NCI-H748 (cell line): Measurements from ENCODE around the gene FAHD1.

Source experiments
- DNase-seq: peaks from one replicate; lab custom pipeline; 2025; ENCODE audit not compliant: unreplicated experiment; lab: John Stamatoyannopoulos, UW

Gene FAHD1

DNA sequence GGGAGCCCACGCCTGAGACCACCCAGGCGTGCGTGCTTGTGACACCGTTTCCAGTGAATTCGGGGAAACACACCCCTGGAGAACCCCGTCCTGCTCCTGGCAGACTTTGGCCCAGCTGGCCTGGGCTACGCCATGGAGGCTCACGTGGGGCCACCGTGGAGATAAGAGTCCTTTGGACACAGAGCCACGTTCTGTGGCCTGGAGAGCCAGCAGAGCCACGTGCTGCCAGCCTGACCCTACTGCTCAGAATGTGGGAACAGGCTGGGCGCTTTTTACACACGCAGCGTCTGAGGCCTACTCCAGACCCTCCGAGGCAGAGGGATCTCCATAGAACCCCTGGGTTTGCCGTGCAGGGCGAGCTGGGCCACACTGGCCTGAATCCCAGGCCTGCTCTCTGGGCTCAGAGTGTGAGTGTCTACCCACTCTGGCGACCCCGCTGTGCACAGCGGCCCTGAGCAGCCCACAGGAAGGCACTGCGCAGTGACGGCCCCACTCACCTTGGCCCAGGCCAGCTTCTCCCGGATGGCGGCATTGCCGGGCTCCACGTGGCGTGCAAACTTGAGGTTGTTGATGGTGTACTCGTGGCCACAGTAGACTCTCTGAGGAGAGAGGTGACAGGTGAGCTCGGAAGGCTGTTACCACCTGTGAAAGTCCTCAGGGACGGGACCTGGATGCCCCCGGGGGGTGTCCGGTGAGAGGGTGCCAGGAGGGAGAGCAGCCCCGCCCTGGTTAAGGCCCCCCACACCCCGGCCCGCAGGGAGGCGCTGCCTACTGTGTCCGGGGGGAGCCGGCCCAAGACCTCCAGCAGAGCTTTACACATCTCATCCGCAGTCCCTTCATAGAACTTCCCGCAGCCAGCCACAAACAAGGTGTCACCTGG, 10.4 kb upstream of the FAHD1 start:
- DNase-seq, result no peak

DNA sequence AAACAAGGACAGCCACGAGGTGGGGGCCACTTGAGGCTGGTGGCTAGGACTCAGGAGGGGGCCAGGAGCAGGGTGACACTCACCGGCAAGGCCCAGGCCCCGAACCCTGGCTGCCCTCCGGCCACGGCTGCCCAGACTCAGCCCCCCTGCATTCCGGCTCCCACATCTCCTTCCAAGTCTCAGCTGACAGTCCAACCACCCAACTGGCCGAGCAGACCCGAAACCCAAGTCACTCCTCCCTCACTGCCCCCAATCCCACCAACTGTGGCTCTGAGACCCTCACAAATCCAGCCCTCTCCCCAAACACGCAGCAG, 9.8 kb upstream of the FAHD1 start:
- no peak for DNase-seq

DNA sequence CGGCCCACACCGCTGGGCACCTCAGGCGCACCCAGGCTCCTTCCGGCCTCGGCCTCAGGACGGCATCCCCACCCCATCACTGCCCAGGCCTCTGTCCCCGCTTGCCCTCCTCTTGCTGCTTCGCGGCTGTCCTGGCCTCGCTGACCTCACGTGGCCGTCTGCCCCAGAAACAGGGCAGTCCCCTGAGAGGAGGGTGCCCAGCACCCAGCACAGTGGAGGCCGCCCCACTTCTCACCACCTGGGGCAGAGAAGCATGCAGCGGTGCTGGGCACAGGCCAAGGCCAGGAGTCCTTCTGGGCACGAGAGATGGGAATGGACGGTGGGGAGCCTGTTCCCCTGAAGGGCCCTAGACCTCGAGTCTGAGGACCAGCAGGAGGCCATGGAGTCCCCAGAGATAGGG, 9.3 kb upstream of the FAHD1 start:
- no peak for DNase-seq

GRCh38 chr16:1818204-1818872, 8.7 kb upstream of the FAHD1 start:
- DNase-seq, result no peak

- DNase-seq, result no peak
Observed at GRCh38 chr16:1818873-1819525, 8.0 kb upstream of the FAHD1 start.

DNA sequence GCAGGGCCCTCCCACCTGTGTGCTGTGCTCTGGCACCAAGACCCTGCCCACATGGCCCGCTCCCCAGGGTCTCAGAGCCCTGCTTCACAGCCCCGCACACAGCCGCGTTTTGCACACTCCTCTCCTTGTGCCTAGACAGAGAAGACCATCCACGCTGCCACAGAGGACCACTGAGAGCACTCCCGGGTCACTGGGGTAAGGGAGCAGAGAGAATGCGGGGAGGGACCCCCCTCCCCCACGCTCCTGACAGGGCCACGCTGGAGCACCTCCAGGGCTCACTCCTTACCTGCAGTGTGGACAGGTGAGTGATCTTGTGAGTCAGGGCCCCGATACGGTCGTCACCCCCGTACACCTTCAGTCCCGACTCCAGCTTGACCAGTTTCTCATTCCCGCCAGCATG, 7.4 kb upstream of the FAHD1 start:
- no peak for DNase-seq

DNA sequence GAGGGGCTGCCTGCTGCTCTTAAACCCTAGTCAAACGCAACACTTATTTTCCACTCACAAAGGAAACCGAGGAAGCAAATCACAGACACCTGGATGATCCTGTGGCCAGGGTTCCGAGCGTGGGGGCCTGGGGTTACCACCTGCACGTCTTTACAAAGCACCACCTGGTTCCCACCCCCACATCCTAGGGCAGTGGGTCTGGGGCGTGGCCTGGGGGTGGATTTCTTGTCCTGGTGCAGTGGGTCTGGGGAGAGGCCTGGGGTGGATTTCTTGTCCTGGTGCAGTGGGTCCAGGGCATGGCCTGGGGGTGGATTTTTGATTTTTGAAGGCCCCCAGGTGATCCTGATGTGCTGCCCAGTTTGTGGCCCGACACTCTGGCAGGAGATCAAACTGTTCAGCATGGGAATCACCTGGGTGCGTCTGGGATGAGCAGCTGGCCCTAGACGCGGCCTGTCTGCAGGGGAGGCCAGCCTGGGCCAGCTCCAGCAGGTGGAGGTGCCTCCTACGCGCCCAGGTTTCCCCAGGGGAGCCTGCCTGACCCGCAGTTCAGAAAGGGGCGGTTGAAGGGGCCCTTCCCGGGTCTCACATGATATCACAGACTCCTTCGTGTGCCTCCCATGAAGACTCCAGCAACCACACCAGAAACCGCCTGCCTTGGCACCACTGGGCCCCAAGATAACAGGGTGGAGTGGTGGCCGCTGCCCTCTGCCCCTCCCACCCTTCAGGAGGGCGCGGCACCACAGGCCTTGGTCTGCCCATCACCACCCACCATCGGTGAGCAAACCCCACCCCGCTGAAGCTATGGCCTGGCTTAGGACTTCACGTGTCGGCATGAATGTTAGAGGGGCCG, 6.7 kb upstream of the FAHD1 start:
- no peak for DNase-seq

- DNase-seq, result no peak
Observed at GRCh38 chr16:1820946-1821290, 6.1 kb upstream of the FAHD1 start.

- no peak for DNase-seq
Observed at GRCh38 chr16:1821861-1822611, 5.0 kb upstream of the FAHD1 start.

GRCh38 chr16:1822801-1823200, 4.2 kb upstream of the FAHD1 start:
- no peak for DNase-seq

GRCh38 chr16:1823821-1824220, 3.2 kb upstream of the FAHD1 start:
- no peak for DNase-seq

GRCh38 chr16:1825381-1825863, 1.6 kb upstream of the FAHD1 start:
- no peak for DNase-seq

DNA sequence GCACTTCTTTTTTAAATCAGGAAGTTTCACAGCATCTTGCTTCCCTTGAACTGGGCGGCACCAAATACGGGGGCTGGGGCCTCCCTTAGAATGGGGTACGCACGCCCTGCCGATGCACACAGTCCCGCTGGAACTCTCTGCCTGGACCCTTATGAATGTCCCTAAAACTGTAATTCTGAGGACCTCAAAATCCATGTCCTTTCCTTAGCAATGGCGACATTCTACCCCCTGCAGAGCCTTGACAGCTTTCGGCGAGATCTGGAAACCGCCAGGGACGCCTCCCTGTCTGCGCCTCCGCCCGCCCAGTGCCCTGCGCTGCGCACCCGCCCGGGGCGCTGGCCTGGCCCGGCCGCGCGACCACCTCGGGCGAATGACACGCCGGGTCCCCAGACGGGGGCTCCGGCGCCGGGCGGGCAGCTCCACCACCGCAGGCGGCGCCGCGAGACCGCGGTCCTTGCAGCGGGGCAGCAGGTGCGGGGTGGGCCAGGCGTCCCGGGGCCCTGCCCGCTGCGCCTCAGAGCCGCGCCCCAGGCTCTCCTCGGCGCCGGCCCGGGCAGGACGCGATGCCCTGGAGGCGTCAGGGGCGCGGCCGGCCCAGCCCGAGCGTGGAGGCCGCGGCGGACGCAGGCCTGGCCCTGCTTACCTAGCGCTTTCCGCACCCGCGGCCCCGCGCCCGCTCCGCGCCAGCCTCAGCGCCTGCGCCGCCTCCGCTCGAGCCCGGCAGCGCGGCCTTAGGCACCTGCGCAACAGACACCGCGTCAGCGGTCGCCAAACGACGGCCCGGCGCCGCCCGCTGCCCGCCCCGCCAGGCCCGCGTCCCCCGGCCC, 929 bp upstream of the FAHD1 start:
- DNase-seq, result peak; percentile 71

DNA sequence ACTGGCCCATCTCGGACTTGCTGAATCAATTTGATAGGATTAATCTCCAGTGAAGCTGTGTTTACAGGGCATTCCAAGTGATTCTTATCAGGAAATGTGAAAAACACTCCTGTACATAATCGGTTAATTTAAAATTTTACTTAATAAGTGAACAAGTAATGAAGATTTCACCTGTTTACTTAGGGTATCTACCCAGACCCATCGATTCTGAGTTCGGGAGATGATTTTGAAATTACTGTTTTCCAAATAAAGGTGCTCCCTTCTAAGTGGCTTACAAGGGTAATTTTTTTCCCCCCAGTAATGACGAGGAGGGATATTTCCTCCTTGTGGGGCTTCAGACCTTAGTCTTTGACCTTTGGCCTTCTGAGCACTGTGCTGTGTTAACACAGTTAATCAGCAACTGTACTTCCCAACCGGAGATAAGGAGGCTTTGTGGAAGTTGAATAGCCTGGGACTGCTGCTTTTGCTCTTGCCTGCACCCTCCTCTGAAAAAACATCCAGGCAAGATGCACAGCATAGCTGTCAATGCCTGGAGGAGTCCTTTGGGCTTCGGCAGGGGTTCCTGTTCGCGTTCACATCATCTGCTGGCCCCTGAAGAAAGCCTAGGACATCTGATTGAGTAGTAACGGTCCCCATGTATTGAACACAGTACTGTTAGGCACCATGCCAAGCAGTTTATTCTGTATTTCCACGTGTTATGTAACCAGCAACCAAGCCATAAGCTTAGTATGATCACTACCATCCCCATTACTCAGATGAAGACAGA, 1.8 kb downstream of the FAHD1 start:
- no peak for DNase-seq

DNA sequence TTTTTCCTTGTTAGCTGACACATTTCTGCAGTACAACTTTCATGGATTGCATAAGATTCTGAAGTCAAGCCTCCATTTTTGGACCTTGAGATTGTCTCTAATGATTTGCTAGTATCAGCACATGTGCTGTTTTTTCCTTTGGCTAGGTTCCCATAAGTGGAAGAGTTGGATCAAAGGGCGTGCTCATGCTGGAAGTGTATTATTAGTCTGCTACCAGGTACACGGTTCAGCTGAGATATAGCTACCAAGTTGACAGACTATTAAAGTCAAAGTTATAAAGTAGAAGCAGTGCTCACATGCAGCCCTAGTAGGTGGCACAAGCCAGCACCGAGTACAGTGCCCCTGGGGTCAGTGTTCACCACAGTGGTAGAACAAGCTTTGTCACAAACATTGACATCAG, 3.2 kb downstream of the FAHD1 start:
- DNase-seq, result no peak

DNA sequence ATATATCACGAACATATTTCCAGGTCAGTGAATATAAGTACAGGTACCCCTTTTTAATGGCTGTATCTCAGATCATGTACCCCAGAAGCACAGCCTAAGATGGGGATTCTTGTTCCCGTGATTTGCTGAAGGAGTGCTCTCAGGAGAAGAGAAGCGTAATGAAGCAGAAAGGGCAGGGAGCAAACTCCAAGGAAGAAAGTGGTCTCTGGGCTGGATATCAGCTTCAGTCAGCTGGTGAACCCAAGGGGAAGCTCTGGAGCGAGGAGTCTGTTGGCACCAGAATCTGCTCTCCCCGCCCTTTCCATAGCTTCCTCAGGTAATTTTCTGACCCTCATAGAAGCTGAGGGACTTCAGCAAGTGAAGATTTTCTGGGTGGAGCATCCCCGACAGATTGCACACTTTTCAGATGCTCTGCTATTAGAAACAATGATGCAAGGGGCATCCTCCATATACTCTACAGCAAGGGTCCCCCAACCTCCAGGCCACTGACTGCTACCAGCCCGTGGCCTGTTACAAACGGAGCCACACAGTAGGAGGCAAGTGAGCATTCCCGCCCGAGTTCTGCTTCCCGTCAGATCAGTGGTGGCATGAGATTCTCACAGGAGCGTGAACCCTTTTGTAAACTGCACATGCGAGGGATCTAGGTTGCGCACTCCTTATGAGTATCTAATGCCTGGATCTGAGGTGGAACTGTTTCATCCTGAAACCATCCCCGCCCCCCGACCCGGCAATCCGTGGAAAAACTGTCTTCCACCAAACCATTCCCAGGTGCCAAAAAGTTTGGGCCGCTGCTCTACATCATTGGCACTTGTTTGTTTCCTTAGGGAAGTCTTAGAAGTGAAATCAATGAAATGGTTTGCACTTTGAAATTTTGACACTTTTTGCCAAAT, 4.4 kb downstream of the FAHD1 start:
- DNase-seq, result no peak

DNA sequence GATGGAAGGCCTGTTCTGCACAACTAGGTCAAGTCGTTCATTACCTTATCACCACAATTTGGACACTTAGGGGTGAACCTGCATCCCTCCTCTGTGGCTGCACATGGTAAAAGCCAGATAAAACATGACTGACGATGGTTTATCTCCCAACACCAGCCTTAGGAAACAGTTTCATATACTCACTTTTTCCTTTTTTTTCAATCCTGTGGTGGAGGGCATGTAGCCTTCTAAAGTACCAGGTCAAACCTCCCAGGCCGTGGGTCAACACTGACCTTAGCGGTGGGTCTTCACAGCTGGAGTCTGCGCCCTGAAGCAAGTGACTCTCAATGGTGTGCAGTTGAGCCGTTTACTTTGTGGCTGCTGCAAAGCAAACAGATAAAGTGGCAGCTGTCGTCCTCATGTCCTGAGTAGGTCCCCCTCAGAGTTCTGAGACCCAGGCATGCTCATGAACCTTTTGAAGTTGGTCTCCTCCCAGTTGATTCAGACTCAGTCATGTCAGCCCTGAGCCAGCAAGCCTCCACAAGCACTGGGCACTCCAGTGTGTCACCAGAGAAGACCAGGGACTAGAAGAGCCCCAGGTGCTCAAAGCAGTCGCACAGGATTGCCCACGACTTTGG, 5.9 kb downstream of the FAHD1 start:
- DNase-seq, result no peak

DNA sequence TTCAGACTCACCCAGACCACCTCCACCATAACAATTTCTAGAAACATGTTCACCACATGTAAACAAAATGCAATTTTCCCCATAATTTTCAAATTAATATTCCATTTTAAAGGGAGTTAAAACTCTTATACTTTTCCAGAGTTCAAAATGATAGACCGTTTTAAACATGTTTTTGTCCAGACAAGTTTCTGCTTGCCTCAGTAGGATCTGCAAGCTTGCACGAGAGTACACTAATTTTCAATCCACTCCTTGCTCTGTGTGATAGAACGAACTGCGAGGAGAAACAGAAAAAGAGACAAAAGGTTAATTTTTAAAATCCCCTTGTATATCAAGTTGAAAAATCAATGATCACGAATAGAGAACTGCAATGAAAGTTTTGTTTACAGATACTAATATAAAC, 7.1 kb downstream of the FAHD1 start:
- no peak for DNase-seq
